Stimulated activated memory B cell treated with anti-CD40 and anti-IgM and Interleukin-4, amounts not matched to agents 10 μg/mL and 1 μg/mL and 100 μg/mL, for 72 hours (primary cell): ENCODE results near the gene ZNF277.

Experiments used
- ATAC-seq: fragments of 150-1000 bp; cut with Tn5 transposase; 2 replicates; pipeline ENCODE4 v1.10.0; 2021
- H3K27ac Mint-ChIP-seq: one replicate; pipeline ENCODE4 v1.8.0; 2022; ENCODE audit warnings: mild to moderate bottlenecking, mixed read lengths
- H3K27me3 Mint-ChIP-seq: one replicate; pipeline ENCODE4 v1.8.0; 2022; ENCODE audit warnings: mixed read lengths
- H3K36me3 Mint-ChIP-seq: one replicate; pipeline ENCODE4 v1.8.0; 2022; ENCODE audit warnings: mixed read lengths
- H3K4me1 Mint-ChIP-seq: one replicate; pipeline ENCODE4 v1.8.0; 2022; ENCODE audit warnings: mixed read lengths
- H3K4me3 Mint-ChIP-seq: one replicate; pipeline ENCODE4 v1.8.0; 2022; ENCODE audit warnings: mild to moderate bottlenecking, moderate library complexity, mixed read lengths
- H3K9me3 Mint-ChIP-seq: one replicate; pipeline ENCODE4 v1.8.0; 2022; ENCODE audit warnings: mixed read lengths

Gene ZNF277

DNA sequence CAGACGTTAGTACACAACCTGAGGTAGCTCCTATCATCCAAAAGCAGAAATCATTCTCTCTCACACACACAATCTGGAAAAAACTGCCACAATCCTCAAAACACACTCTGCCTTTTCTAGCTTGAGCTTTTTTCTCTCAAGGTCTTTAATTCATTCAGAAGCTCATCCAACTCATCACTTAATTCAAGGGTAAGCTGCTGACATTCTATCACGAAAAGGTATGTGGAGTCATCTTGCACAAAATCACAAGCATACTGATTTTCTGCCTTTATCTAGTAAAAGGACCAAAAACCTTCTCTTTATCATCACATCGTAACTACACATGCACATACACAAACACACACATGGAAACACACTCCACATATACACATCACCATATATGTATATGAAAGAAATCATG is 32.3 kb upstream of the ZNF277 start:
- ATAC-seq: no peak
- Mint-ChIP-seq H3K4me3 (no peak overlapping the region), H3K4me1 (no peaks in the 10 kb centered on the region), H3K36me3 (no peaks in the 10 kb centered on the region), H3K27me3 (peaks cover 39% of the 10 kb centered on the region), H3K27ac (no peak overlapping the region), H3K9me3 (no peaks in the 10 kb centered on the region)

DNA sequence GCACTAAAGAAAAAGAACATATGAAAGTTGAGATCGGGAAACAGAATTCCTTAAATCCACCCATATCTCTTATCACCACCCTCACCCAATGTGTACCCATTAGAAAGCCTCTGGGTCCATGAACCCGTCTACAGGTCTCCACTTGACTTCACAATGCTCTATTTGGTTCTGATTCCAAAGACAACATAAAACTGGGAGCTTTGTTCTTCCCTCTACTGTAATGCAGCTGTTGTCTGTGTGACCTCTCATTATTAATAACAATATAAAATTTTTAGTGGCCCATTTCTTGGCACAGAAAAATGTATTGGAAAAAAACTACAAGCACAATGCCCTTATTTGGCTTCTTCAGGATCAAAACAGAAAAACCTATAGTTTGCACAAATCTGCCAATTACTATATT is 30.3 kb upstream of the ZNF277 start:
- H3K27me3 Mint-ChIP-seq: peaks cover 31% of the 10 kb centered on the region
- H3K4me3 Mint-ChIP-seq: no peak overlapping the region

DNA sequence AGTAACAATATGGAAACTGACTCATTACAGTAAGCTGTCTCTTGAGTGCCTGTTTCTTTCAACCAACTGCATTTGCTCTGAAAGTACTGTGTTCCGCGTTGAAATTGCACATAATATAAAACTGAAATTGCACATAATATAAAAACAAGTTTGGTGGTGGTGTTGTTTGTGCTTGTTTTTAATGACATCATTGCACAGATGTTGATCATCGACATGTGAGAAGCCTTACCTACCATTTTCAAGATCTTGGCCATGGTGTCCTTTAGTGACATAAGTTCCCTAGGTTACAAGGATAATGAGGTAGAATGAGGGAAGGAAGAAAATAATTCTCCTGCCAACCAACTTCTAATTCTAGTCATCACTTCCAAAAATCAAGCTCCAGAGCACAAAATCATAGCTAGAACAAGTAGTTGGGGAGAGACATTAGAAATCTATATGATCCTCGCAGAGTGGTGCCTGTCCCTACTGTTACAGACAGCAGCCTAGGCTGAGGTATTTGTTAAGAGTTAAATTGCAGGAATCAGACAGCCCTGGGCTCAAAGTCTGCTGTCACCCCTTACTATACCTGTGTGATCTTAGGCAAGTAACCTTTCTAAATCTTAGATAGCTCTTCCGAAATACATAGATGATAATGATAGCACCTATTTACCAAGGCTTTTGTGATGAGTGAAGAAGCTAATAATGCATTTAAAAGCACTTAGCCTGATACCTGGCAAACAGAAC is 29.6 kb upstream of the ZNF277 start:
- ATAC-seq: no peak
- no peaks in the 10 kb centered on the region for H3K36me3 Mint-ChIP-seq
- no peak overlapping the region for H3K4me3 Mint-ChIP-seq
- H3K27me3 Mint-ChIP-seq: peaks cover 30% of the 10 kb centered on the region
- no peaks in the 10 kb centered on the region for H3K4me1 Mint-ChIP-seq
- no peaks in the 10 kb centered on the region for H3K9me3 Mint-ChIP-seq
- H3K27ac Mint-ChIP-seq: no peak overlapping the region

More for the DNA sequence above, 30.3 kb upstream of the ZNF277 start:
- no peaks in the 10 kb centered on the region for H3K9me3 Mint-ChIP-seq
- no peaks in the 10 kb centered on the region for H3K36me3 Mint-ChIP-seq
- ATAC-seq: no peak
- H3K4me1 Mint-ChIP-seq: no peaks in the 10 kb centered on the region
- no peak overlapping the region for H3K27ac Mint-ChIP-seq

DNA sequence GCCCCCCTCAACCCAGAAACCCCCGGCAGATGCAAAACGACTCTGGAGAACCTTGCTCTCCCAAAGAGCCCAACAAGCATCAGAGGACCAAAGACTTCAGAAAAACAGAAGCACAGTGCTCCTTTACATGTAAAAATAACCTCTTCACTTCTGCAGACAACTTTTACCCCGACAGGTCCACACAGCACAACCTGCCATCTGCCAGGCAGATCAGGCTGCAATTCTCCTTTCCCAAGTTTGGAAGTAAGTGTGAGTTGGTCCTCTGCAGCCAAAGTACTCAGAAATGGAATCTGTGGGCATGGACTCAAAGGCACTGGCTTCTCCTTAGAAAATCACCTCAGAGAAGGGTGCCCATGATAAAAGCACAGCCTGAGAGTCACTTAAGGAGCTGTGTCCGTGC is 26.3 kb upstream of the ZNF277 start:
- ATAC-seq: no peak
- no peak overlapping the region for H3K4me3 Mint-ChIP-seq

DNA sequence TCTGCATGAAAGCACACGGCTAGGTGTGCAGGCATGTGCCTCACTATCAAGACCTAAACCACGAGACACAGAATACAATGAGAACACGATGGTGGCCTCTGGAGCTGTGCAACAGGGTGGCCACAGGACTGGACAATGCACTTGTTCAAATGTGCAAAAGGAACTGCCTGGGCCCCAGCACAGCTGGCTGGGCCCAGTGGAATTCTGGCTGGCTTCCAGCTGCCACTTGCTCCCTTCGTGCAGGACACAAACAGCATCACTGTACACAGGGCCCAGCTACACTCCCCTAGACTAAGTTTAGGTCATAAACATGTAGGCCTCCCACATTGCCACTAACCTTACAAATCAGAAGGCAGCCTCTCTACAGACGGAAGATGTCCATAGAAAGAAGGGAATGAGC is 23.7 kb upstream of the ZNF277 start:
- Mint-ChIP-seq H3K4me3 (no peak overlapping the region), H3K27me3 (no peaks in the 10 kb centered on the region), H3K27ac (no peak overlapping the region), H3K36me3 (no peaks in the 10 kb centered on the region), H3K9me3 (no peaks in the 10 kb centered on the region), H3K4me1 (no peaks in the 10 kb centered on the region)
- no peak for ATAC-seq

More for the DNA sequence above, 26.3 kb upstream of the ZNF277 start:
- H3K36me3 Mint-ChIP-seq: no peaks in the 10 kb centered on the region
- no peaks in the 10 kb centered on the region for H3K4me1 Mint-ChIP-seq
- no peak overlapping the region for H3K27ac Mint-ChIP-seq
- peaks cover 10% of the 10 kb centered on the region for H3K27me3 Mint-ChIP-seq
- H3K9me3 Mint-ChIP-seq: no peaks in the 10 kb centered on the region

DNA sequence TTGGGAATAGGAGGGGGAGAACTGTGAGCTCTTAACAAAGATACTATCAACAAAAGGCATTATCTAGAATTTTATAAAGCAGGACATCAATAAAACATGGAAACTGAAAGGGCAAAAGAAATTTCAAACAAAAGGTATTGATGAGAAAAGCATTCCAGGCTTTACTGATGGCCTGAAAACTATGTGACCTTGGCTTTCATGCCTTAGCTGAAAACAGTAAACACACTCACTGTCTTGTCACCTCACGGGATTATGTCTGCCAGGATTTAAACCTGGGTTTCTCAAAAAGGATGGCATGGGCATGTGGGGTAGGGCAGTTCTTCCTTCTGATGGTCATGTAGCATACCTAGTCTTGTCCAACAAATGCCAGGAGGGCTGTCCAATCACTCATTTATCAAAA is 23.2 kb upstream of the ZNF277 start:
- Mint-ChIP-seq H3K4me1 (no peaks in the 10 kb centered on the region), H3K27me3 (no peaks in the 10 kb centered on the region), H3K9me3 (no peaks in the 10 kb centered on the region), H3K27ac (no peak overlapping the region), H3K4me3 (no peak overlapping the region), H3K36me3 (no peaks in the 10 kb centered on the region)
- ATAC-seq: no peak

DNA sequence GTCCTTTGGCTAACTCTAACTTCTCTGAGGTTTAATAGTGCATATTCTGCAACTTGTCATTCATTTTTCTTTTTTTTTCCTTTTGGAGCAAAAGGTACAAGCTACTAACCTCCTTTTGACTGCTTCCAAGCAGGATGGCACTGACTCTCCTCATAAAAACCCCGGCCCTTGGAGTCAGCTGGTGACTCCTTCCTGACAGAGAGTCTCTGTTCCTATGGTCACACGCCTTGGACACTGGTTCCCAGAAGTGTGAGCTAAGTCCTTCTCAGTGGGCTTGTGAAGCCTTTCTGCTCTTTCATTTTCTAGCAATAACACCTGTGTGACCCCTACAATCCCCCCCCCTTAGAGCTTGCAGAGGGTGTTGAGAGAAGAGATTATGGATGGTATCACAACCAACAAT is 22.0 kb upstream of the ZNF277 start:
- Mint-ChIP-seq H3K9me3 (no peaks in the 10 kb centered on the region), H3K36me3 (no peaks in the 10 kb centered on the region)

DNA sequence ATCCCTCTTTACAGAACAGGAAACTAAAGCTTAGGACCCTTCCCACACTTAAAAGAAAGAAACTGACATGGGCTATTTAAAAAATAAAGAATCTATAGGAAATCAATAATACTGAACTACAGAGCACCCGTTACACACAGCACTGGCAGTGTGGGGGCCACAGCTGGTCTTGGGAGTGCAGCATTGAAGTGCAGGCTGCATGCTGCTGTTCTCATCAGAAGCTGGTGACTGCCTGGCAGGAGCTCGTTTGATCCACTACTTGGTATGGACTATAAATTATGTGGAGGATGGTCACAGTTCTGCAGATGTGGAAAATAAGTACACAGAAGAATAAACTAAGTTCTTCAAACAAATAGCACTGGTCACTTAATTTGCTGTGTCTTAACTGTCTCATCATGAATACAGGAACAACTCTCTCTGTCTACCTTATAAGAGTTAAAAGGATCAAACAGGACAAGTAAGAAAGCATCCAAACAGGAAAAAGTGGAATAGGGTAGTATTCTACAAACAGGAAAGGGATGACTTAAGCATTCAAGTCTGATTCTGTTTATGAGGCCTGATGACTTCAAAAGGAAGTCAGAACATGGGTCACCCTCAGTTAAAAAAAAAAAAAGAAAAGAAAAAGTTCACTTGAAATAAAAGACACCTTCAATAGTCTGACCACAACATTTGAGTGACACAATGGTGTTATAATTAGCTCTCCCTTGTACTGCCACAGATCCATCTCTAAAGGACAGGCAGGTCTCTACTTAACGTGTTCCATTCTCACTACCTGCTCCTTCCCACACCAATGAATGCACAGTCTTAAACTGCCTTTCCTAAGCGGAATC is 21.3 kb upstream of the ZNF277 start:
- Mint-ChIP-seq H3K4me1 (no peaks in the 10 kb centered on the region), H3K27me3 (peaks cover 7% of the 10 kb centered on the region), H3K27ac (no peak overlapping the region), H3K36me3 (no peaks in the 10 kb centered on the region), H3K9me3 (no peaks in the 10 kb centered on the region), H3K4me3 (no peak overlapping the region)
- ATAC-seq: no peak

More for the DNA sequence above, 22.0 kb upstream of the ZNF277 start:
- no peak overlapping the region for H3K4me3 Mint-ChIP-seq
- no peaks in the 10 kb centered on the region for H3K27me3 Mint-ChIP-seq
- no peak overlapping the region for H3K27ac Mint-ChIP-seq
- no peak for ATAC-seq
- no peaks in the 10 kb centered on the region for H3K4me1 Mint-ChIP-seq

DNA sequence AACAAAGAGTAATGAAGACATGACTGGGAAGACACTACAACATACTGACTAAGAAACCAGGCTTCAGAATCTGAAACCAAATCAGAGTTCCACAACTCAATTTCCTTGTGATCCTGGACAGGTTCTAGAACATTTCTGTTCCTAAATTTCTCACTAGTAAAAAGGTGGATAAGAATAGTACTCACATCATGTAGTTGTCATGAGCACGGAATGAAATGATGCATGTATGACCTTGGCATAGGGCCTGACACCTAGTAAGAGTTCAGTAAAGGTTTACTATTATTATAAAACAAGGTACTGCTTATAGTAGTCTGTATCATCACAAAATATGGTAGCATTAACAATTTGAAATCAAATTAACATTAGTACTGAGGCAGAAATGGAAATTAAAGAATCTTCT is 20.2 kb upstream of the ZNF277 start:
- Mint-ChIP-seq H3K9me3 (no peaks in the 10 kb centered on the region), H3K4me3 (no peak overlapping the region)
- no peak for ATAC-seq

DNA sequence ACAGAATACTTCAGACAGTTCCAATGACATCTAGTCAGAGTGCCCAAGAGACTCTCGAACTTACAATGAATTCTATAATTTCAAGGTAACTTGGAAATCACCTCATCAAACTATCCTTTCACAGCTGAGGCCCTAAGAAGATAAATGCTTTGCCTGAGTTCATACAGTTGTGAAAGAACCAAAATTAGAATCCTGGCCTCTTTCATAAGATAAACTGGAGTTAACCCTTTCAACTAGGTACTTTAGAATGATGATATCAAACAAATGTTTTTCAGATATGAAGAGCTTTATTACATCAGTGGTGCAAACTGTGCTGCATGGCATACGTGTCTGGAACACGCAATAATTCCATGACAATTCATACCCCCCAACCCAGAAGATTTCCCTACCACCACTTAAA is 18.2 kb upstream of the ZNF277 start:
- Mint-ChIP-seq H3K4me1 (no peaks in the 10 kb centered on the region), H3K4me3 (no peak overlapping the region), H3K27me3 (peaks cover 17% of the 10 kb centered on the region), H3K27ac (no peak overlapping the region), H3K36me3 (no peaks in the 10 kb centered on the region), H3K9me3 (no peaks in the 10 kb centered on the region)
- no peak for ATAC-seq

More for the DNA sequence above, 20.2 kb upstream of the ZNF277 start:
- no peaks in the 10 kb centered on the region for H3K36me3 Mint-ChIP-seq
- H3K27ac Mint-ChIP-seq: no peak overlapping the region
- no peaks in the 10 kb centered on the region for H3K4me1 Mint-ChIP-seq
- peaks cover 17% of the 10 kb centered on the region for H3K27me3 Mint-ChIP-seq

DNA sequence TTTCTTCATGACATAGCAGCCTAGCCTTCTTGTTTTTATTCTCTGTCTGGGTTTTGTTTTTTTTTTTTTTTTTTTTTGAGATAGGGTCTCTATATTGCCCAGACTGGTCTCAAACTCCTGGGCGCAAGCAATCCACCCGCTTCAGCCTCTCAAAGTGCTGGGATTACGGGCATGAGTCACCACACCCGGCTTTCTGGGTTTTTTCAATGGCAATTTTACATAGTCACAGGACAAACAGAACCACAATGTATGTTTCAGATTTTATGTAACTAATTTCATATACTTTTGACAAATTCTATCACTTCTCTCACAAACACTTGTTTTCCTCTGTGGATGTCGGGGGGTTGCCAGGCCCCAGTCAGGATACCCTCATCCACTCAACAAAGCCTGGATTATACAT is 16.8 kb upstream of the ZNF277 start:
- Mint-ChIP-seq H3K36me3 (peaks cover 4% of the 10 kb centered on the region), H3K4me1 (no peaks in the 10 kb centered on the region), H3K27me3 (peaks cover 28% of the 10 kb centered on the region), H3K27ac (no peak overlapping the region), H3K9me3 (peaks cover 2% of the 10 kb centered on the region), H3K4me3 (no peak overlapping the region)
- no peak for ATAC-seq

DNA sequence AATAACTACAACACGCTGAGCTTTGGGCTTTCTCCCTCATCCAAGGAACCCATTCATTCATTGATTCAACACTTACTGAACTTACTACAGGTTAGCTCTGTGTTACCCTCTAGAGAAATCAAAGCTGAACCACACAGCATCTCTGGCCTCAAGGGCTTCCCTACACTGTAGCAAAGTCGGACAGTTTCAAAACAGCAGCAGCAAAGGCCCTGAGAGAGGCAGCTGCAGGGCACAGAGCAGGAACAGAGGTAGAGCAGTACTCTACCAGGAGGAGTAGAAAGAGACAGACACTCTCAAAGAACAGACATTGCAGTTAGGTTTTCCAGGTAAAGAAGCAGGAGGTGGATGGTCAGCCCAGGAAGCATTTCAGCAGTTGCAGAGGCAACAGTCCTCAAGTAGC is 16.4 kb upstream of the ZNF277 start:
- no peak overlapping the region for H3K4me3 Mint-ChIP-seq
- no peak for ATAC-seq
- peaks cover 2% of the 10 kb centered on the region for H3K9me3 Mint-ChIP-seq
- no peaks in the 10 kb centered on the region for H3K4me1 Mint-ChIP-seq
- peaks cover 4% of the 10 kb centered on the region for H3K36me3 Mint-ChIP-seq
- no peak overlapping the region for H3K27ac Mint-ChIP-seq
- peaks cover 28% of the 10 kb centered on the region for H3K27me3 Mint-ChIP-seq

DNA sequence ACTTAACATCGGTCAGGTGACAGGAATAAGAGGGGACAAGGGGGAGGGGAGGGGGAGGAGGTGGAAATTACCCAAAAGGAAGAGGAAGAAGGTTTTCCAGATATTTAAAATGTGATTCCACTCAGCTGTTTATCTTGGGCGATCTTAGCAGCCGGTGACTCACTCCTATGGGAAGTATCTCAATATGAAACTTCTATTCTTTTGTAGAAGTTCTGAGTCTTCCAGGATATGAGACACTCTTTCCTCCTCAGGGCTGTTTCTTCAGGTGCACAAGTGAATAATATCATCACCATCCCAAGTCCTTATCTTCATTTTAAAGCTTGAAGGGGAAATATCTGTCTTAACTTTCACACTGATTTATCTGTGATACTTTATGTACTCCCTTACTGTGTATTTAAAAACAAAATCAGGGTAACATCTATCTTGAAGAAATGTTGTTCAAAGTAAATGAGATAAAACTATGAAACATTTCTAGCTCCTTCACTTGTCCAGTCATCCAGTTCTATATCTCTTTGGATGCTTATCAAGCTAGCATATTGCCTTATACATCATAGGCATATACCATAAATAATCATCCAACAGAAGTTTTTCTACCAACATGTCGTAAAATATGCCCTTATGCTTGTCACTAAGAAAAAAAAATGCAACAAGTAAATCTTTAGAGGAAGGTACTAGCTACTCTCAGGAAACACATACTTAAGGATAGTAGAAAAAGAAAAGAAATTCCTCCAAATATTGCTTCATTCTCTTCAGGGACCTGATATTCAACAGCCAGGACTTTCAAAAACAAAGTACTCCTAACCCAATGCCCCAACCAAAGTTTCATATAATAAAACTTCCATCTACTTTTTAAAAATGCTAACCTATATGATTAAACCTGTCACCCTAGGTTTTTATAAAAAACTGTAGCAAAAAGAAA is 14.0 kb upstream of the ZNF277 start:
- Mint-ChIP-seq H3K27ac (no peak overlapping the region), H3K9me3 (peaks cover 2% of the 10 kb centered on the region), H3K4me1 (no peaks in the 10 kb centered on the region), H3K36me3 (peaks cover 4% of the 10 kb centered on the region), H3K4me3 (no peak overlapping the region), H3K27me3 (peaks cover 28% of the 10 kb centered on the region)
- no peak for ATAC-seq

DNA sequence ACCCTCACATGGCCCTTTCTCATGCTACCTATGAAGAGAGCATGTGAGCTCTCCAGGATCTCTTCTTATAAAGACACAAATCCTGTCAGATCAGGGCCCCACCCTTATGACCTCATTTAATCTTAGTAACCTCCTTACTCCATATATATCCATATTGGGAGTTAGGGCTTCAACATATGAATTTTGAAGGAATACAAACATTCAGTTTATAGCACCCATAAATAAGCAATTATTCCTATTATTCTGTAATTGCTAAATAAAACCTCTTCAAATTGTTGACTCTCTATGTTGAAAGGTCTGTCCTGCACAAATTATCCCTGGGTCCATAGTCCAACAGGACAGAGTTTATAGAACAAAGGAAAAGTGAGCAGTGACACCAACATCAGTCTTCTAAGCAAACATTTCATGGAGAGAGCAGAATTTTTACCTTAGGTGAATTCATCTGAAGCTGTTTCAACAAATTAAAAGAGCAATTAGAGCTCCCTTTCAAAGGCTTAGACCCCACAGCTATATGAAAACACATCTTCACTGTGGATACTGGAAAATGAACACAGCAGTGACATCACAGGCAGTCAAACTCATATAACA is 12.5 kb upstream of the ZNF277 start:
- H3K27me3 Mint-ChIP-seq: peaks cover 41% of the 10 kb centered on the region
- H3K4me1 Mint-ChIP-seq: no peaks in the 10 kb centered on the region

DNA sequence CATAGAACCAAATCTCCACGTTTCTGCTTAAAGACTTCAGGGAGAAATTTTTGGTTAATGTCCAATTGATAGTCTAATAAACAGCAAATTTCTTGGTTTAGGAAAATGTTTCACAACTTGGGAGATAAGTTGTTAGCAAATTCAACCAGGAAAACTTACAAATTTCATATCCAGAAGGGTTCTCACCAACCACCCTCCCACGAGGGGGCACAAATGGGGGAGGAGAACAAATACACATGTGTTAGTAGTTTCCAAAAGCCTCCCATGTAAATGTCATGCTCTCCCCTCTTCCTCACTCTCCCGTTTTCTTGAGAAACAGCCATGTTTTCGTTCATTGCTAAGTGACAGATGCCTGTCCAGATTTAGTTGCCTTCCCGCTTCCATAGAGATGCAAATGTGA is 10.8 kb upstream of the ZNF277 start:
- H3K36me3 Mint-ChIP-seq: peaks cover 4% of the 10 kb centered on the region
- H3K4me3 Mint-ChIP-seq: no peak overlapping the region
- H3K9me3 Mint-ChIP-seq: peaks cover 2% of the 10 kb centered on the region
- H3K4me1 Mint-ChIP-seq: no peaks in the 10 kb centered on the region
- no peak overlapping the region for H3K27ac Mint-ChIP-seq
- peaks cover 30% of the 10 kb centered on the region for H3K27me3 Mint-ChIP-seq
- ATAC-seq: no peak

More for the DNA sequence above, 12.5 kb upstream of the ZNF277 start:
- Mint-ChIP-seq H3K4me3 (no peak overlapping the region), H3K9me3 (peaks cover 2% of the 10 kb centered on the region), H3K36me3 (peaks cover 4% of the 10 kb centered on the region), H3K27ac (no peak overlapping the region)
- ATAC-seq: no peak
